Measurements from ENCODE around the gene MINDY4B. TPM values are rescaled to one million over a fixed set of nuclear protein-coding genes. Genes with fewer than 3 reads are reported as not detected.

MINDY4B gene
- polyA plus RNA-seq, 1 of the 3 experiments (the other 2 are of a cell fraction), result not detected

DNA sequence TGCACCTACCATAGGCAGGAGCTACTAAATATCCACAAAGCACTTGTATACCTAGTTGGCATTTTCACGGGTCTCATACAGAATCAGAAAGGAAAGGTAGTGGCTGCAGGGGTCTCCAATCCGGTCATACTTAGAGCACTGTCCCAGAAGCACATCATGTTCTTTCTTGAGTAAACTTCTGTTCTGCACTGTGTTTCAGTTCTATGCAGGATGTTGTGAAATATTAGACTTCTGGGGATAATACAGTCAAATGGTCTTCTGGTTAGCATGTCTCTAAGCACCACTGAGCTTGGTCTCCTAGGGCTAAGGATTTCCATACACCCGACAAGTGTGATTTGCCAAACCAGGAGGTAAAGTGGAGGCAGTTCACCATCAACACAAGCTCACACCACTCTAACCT, 27.9 kb downstream of the MINDY4B start:
- Histone ChIP-seq H3F3A (replicated peaks; ENCODE audit: insufficient read depth) (no peaks in the 10 kb centered on the region), H3K4me2 (no peak overlapping the region), H3K4me3 (ENCODE audit: low read depth in 2 of 2, low read length in 1 of 2) (no peak overlapping the region), H3K36me3 (replicated peaks in 1 of 2; ENCODE audit: control insufficient read depth in 1 of 2, insufficient read depth in 2 of 2, low read length in 1 of 2) (no peaks in the 10 kb centered on the region), H3K27ac (ENCODE audit: low read depth in 2 of 2, low read length in 1 of 2) (no peak overlapping the region), H3K9me2 (no peaks in the 10 kb centered on the region), H4K20me1 (ENCODE audit: insufficient read depth) (no peaks in the 10 kb centered on the region), H3K27me3 (ENCODE audit: insufficient read depth) (peaks cover 33% of the 10 kb centered on the region), H2AFZ (ENCODE audit: low read depth) (no peak overlapping the region), H3K9ac (no peak overlapping the region), H3K9me3 (no peaks in the 10 kb centered on the region), H3K79me2 (ENCODE audit: insufficient read depth) (no peaks in the 10 kb centered on the region), H3K4me1 (ENCODE audit: control insufficient read depth in 1 of 2, insufficient read depth in 2 of 2, low read depth in 1 of 2, low read length in 1 of 2) (no peaks in the 10 kb centered on the region)
- POLR2A ChIA-PET, result no interaction called here
- no peak for TF ChIP-seq TCF12 (IDR thresholded peaks at IDR 0.05)
- TF ChIP-seq IRF3 (IDR thresholded peaks at IDR 0.05; ENCODE audit: low read depth, low read length), result no peak
- TF ChIP-seq TAF1 (IDR thresholded peaks at IDR 0.05; ENCODE audit: borderline replicate concordance, low read depth, low read length), result no peak
- no peak for TF ChIP-seq POLR2AphosphoS5 (IDR thresholded peaks at IDR 0.05; ENCODE audit: low read depth, low read length)
- no peak for TF ChIP-seq JUND (IDR thresholded peaks at IDR 0.05)
- TF ChIP-seq ZBTB33 (IDR thresholded peaks at IDR 0.05; ENCODE audit: borderline replicate concordance, low read depth), result no peak
- TF ChIP-seq EP300 (IDR thresholded peaks at IDR 0.05; ENCODE audit: borderline replicate concordance in 1 of 2, low read depth in 1 of 2, low read length in 1 of 2), result no peak
- no peak for TF ChIP-seq RAD21 (IDR thresholded peaks at IDR 0.05; ENCODE audit: low read length)
- TF ChIP-seq FOXM1 (IDR thresholded peaks at IDR 0.05; ENCODE audit: low read depth), result no peak
- TF ChIP-seq, protein P1, sequence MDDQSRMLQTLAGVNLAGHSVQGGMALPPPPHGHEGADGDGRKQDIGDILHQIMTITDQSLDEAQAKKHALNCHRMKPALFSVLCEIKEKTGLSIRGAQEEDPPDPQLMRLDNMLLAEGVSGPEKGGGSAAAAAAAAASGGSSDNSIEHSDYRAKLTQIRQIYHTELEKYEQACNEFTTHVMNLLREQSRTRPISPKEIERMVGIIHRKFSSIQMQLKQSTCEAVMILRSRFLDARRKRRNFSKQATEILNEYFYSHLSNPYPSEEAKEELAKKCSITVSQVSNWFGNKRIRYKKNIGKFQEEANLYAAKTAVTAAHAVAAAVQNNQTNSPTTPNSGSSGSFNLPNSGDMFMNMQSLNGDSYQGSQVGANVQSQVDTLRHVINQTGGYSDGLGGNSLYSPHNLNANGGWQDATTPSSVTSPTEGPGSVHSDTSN (IDR thresholded peaks at IDR 0.05), result no peak
- no peak for TF ChIP-seq REST (IDR thresholded peaks at IDR 0.05; ENCODE audit: low read depth, low read length)
- TF ChIP-seq RCOR1 (IDR thresholded peaks at IDR 0.05; ENCODE audit: low read length), result no peak
- TF ChIP-seq YY1 (IDR thresholded peaks at IDR 0.05; ENCODE audit: low read depth), result no peak
- TF ChIP-seq, protein P2, sequence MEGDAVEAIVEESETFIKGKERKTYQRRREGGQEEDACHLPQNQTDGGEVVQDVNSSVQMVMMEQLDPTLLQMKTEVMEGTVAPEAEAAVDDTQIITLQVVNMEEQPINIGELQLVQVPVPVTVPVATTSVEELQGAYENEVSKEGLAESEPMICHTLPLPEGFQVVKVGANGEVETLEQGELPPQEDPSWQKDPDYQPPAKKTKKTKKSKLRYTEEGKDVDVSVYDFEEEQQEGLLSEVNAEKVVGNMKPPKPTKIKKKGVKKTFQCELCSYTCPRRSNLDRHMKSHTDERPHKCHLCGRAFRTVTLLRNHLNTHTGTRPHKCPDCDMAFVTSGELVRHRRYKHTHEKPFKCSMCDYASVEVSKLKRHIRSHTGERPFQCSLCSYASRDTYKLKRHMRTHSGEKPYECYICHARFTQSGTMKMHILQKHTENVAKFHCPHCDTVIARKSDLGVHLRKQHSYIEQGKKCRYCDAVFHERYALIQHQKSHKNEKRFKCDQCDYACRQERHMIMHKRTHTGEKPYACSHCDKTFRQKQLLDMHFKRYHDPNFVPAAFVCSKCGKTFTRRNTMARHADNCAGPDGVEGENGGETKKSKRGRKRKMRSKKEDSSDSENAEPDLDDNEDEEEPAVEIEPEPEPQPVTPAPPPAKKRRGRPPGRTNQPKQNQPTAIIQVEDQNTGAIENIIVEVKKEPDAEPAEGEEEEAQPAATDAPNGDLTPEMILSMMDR (IDR thresholded peaks at IDR 0.05), result no peak
- no peak for TF ChIP-seq RFX5 (IDR thresholded peaks at IDR 0.05; ENCODE audit: low read length)
- TF ChIP-seq ELF1 (IDR thresholded peaks at IDR 0.05), result no peak
- CTCF ChIA-PET, result interaction anchor here (1.1 kb wide), 1 partner anchor 12 kb away, joined by 3 read pairs; no protein-coding TSS in a partner anchor
- DNase-seq, result no peak
- 13% methylated on average over 3 of the region's 3 CpGs for WGBS (ENCODE audit: low lambda C conversion rate)

Measured in SK-N-SH (cell line).